ENCODE measurements around the gene IGFBP4. TPM values are rescaled to one million over a fixed set of nuclear protein-coding genes. Genes with fewer than 3 reads are reported as not detected.

IGFBP4 gene
- total RNA-seq, 6 experiments from 2014 or later: 575 to 816 (median 659) TPM

GRCh38 chr17:40453881-40454612, 10.8 kb downstream of the IGFBP4 start:
- Mint-ChIP-seq H3K36me3 (ENCODE audit: low read depth) (peaks cover 37% of the 10 kb centered on the region), H3K9me3 (no peaks in the 10 kb centered on the region), H3K4me3 (peak overlapping the region; percentile 60), H3K27me3 (ENCODE audit: insufficient read depth) (peaks cover 6% of the 10 kb centered on the region; the same call in 1 of the 2 replicates), H3K27ac (peak overlapping the region; percentile 93), H3K4me1 (ENCODE audit: low read depth) (peaks cover 91% of the 10 kb centered on the region)
- TF ChIP-seq, protein P1, sequence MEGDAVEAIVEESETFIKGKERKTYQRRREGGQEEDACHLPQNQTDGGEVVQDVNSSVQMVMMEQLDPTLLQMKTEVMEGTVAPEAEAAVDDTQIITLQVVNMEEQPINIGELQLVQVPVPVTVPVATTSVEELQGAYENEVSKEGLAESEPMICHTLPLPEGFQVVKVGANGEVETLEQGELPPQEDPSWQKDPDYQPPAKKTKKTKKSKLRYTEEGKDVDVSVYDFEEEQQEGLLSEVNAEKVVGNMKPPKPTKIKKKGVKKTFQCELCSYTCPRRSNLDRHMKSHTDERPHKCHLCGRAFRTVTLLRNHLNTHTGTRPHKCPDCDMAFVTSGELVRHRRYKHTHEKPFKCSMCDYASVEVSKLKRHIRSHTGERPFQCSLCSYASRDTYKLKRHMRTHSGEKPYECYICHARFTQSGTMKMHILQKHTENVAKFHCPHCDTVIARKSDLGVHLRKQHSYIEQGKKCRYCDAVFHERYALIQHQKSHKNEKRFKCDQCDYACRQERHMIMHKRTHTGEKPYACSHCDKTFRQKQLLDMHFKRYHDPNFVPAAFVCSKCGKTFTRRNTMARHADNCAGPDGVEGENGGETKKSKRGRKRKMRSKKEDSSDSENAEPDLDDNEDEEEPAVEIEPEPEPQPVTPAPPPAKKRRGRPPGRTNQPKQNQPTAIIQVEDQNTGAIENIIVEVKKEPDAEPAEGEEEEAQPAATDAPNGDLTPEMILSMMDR (IDR thresholded peaks at IDR 0.05): no peak
- peak; percentile 71 for DNase-seq

DNA sequence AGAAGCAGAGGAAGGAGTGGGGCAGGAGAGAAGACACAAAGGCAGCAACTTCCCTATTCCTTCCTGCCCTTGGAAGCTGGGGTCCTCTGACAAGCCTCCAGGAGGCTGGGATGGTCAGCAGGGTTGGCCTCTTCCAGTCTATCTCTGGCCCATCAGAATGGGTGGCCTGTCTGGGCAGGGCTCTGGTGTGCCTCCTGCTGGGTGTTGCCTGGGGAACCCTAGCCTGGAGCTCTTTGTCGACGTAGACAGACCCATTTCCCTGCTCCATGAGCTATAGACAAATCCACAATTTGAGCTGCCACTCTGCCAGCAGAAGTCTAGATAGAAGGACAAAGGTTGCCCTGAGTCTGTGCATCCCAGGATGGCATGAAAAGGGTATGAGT, 11.4 kb downstream of the IGFBP4 start:
- TF ChIP-seq, protein P1 (IDR thresholded peaks at IDR 0.05): peak; percentile 24; the same call in 1 of the 2 replicates
- H3K27ac Mint-ChIP-seq: peak overlapping the region; percentile 93
- no peak for DNase-seq
- peak overlapping the region; percentile 60 for H3K4me3 Mint-ChIP-seq
- H3K4me1 Mint-ChIP-seq (ENCODE audit: low read depth): peaks cover 94% of the 10 kb centered on the region
- peaks cover 6% of the 10 kb centered on the region; the same call in 1 of the 2 replicates for H3K27me3 Mint-ChIP-seq (ENCODE audit: insufficient read depth)
- peaks cover 40% of the 10 kb centered on the region for H3K36me3 Mint-ChIP-seq (ENCODE audit: low read depth)
- H3K9me3 Mint-ChIP-seq: no peaks in the 10 kb centered on the region

DNA sequence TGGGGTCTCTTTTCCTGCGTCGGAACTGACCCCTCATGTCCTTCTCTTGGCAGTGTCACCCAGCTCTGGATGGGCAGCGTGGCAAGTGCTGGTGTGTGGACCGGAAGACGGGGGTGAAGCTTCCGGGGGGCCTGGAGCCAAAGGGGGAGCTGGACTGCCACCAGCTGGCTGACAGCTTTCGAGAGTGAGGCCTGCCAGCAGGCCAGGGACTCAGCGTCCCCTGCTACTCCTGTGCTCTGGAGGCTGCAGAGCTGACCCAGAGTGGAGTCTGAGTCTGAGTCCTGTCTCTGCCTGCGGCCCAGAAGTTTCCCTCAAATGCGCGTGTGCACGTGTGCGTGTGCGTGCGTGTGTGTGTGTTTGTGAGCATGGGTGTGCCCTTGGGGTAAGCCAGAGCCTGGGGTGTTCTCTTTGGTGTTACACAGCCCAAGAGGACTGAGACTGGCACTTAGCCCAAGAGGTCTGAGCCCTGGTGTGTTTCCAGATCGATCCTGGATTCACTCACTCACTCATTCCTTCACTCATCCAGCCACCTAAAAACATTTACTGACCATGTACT, 13.2 kb downstream of the IGFBP4 start:
- Mint-ChIP-seq H3K36me3 (ENCODE audit: low read depth) (peaks cover 40% of the 10 kb centered on the region), H3K27me3 (ENCODE audit: insufficient read depth) (peaks cover 6% of the 10 kb centered on the region; the same call in 1 of the 2 replicates), H3K4me1 (ENCODE audit: low read depth) (peaks cover 90% of the 10 kb centered on the region), H3K9me3 (no peaks in the 10 kb centered on the region), H3K4me3 (no peak overlapping the region), H3K27ac (peak overlapping the region; percentile 87)
- no peak for DNase-seq
- TF ChIP-seq, protein P1 (IDR thresholded peaks at IDR 0.05): no peak

GRCh38 chr17:40457369-40457768, 14.1 kb downstream of the IGFBP4 start:
- Mint-ChIP-seq H3K27me3 (ENCODE audit: insufficient read depth) (peaks cover 4% of the 10 kb centered on the region; the same call in 1 of the 2 replicates), H3K4me1 (ENCODE audit: low read depth) (peaks cover 90% of the 10 kb centered on the region), H3K9me3 (no peaks in the 10 kb centered on the region), H3K36me3 (ENCODE audit: low read depth) (peaks cover 40% of the 10 kb centered on the region), H3K4me3 (peak overlapping the region; percentile 48; the same call in 1 of the 2 replicates), H3K27ac (peak overlapping the region; percentile 87)
- TF ChIP-seq, protein P1 (IDR thresholded peaks at IDR 0.05): no peak
- no peak for DNase-seq

GRCh38 chr17:40457964-40458791, 14.9 kb downstream of the IGFBP4 start:
- Mint-ChIP-seq H3K36me3 (ENCODE audit: low read depth) (peaks cover 40% of the 10 kb centered on the region), H3K4me1 (ENCODE audit: low read depth) (peaks cover 85% of the 10 kb centered on the region), H3K27ac (peak overlapping the region; percentile 87), H3K4me3 (peak overlapping the region; percentile 48), H3K27me3 (ENCODE audit: insufficient read depth) (peaks cover 3% of the 10 kb centered on the region; the same call in 1 of the 2 replicates), H3K9me3 (no peaks in the 10 kb centered on the region)
- DNase-seq: peak; percentile 88
- TF ChIP-seq, protein P1 (IDR thresholded peaks at IDR 0.05): no peak
